Endothelial cell (in vitro differentiated cells): Measurements from ENCODE around the gene AP4M1. TPM values are rescaled to one million over a fixed set of nuclear protein-coding genes. Genes with fewer than 3 reads are reported as not detected.

Experiments used
- DNase-seq: peaks from one replicate; pipeline ENCODE4 v3.0.0; 2021; ENCODE audit warnings: low spot score
- H3K27ac Mint-ChIP-seq: one replicate; pipeline ENCODE4 v1.8.0; 2021; ENCODE audit warnings: mixed read lengths, inconsistent platforms; ENCODE audit not compliant: unreplicated experiment
- H3K27me3 Mint-ChIP-seq: one replicate; pipeline ENCODE4 v1.8.0; 2021; ENCODE audit warnings: mild to moderate bottlenecking, moderate library complexity, mixed read lengths, inconsistent platforms; ENCODE audit not compliant: unreplicated experiment
- H3K36me3 Mint-ChIP-seq: one replicate; pipeline ENCODE4 v1.8.0; 2021; ENCODE audit warnings: mild to moderate bottlenecking, low read depth, mixed read lengths, inconsistent platforms; ENCODE audit not compliant: unreplicated experiment
- H3K4me1 Mint-ChIP-seq: one replicate; pipeline ENCODE4 v1.8.0; 2021; ENCODE audit warnings: mild to moderate bottlenecking, mixed read lengths, inconsistent platforms; ENCODE audit not compliant: unreplicated experiment
- H3K4me3 Mint-ChIP-seq: one replicate; pipeline ENCODE4 v1.8.0; 2021; ENCODE audit warnings: mild to moderate bottlenecking, mixed read lengths, inconsistent platforms; ENCODE audit not compliant: unreplicated experiment
- H3K9me3 Mint-ChIP-seq: one replicate; pipeline ENCODE4 v1.8.0; 2021; ENCODE audit warnings: mixed read lengths, inconsistent platforms; ENCODE audit not compliant: unreplicated experiment
- total RNA-seq: library from RNA; stranded (reverse); fragmentation: NEBNext Ultra II Directional; extraction: Animal tissue kit (Norgen Biotek cat#: 25700); gene quantifications from one replicate; pipeline ENCODE4 v1.2.1, GENCODE V29; 2021; ENCODE audit not compliant: unreplicated experiment
- TF ChIP-seq, protein P1 (sequence below): fragments of 200-600 bp; sonication (generic); IDR thresholded peaks from one replicate; pipeline ENCODE4 v1.5.0; 2021; ENCODE audit warnings: antibody characterized with exemption; ENCODE audit not compliant: unreplicated experiment

Gene AP4M1
- total RNA-seq, 1 donor from 2014 or later: 17.8 TPM

DNA sequence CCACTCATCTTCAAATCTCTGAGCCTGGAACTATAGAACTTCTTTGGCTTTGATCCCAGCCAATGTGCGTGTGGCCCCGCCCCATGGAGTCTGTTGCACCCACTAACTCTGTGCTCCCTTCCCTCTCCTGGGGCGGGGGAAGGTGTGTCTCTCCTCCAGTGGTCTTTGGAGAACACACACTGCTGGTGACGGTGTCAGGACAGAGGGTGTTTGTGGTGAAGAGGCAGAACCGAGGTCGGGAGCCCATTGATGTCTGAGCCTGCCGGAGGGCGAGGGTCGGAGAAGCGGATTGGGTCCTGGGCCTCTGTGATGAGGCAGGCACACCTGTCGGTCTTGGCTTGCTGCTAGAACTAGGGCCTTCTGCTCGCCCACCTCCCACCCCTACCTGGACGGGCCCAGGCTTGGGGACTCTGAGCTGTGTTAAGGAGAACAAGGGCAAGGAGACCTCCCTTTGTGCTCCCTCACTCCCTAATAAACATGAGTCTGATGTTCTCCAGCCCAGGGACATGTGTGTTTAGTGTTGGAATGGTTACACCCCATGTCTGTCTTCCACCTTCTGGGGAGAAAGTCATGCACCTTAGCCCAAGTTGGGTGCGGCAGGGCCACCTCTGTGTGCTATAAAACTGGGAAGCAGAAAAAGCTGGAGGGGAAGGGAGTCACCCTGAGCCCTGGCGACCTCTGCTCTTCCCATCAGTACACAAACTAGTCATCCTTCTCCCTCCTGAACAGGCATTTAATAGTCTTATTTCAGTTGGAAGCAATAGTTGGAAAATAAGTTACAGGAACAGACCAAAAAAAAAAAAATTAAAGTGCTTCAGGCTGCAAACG, 52.5 kb downstream of the AP4M1 start:
- no peaks in the 10 kb centered on the region for H3K9me3 Mint-ChIP-seq
- TF ChIP-seq, protein P1, sequence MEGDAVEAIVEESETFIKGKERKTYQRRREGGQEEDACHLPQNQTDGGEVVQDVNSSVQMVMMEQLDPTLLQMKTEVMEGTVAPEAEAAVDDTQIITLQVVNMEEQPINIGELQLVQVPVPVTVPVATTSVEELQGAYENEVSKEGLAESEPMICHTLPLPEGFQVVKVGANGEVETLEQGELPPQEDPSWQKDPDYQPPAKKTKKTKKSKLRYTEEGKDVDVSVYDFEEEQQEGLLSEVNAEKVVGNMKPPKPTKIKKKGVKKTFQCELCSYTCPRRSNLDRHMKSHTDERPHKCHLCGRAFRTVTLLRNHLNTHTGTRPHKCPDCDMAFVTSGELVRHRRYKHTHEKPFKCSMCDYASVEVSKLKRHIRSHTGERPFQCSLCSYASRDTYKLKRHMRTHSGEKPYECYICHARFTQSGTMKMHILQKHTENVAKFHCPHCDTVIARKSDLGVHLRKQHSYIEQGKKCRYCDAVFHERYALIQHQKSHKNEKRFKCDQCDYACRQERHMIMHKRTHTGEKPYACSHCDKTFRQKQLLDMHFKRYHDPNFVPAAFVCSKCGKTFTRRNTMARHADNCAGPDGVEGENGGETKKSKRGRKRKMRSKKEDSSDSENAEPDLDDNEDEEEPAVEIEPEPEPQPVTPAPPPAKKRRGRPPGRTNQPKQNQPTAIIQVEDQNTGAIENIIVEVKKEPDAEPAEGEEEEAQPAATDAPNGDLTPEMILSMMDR: no peak
- H3K27ac Mint-ChIP-seq: peak overlapping the region; percentile 72
- H3K4me1 Mint-ChIP-seq: peaks cover 34% of the 10 kb centered on the region
- peaks cover 18% of the 10 kb centered on the region for H3K36me3 Mint-ChIP-seq
- peaks cover 9% of the 10 kb centered on the region for H3K27me3 Mint-ChIP-seq
- H3K4me3 Mint-ChIP-seq: peak overlapping the region; percentile 59
- DNase-seq: no peak

DNA sequence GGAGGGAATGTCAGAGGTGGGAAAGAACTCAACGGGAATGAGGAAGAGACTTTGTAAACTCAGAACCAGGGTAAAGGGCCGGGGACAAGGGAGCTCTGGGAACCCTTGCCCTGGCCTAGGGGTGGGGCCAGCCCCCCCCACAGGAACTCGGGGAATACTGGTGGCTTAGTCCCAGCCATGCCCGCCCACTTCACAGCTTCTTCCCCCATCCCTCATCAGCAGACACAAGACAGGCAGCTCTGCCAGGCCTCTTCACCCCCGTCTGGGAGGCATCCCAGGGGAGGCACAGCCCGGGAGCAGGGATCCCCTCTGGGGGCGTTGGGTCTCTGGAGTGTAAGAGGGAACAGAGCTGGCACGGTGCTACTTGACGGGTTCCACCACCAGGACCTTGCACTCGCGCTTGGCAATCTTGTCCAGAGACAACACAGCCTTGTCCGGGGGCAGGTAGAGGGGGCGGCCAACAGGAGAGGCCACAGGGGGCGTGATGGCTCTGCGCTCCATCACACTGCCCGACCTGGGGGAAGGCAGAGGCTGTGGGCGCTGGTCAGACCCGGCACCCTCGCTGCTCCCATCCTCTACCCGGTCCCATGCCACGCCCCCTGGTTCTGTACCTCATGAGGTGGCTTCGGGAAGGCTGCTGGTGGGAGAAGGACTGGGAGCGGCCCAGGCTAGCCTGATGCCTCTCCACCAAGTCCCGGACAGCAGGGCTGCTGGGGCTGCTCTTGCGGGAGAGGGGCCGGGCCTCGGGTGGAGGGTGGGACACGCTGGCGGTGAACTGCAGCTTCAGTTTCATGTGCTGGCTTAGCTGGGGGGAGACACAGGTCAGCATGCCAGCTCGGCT, 53.4 kb downstream of the AP4M1 start:
- peaks cover 13% of the 10 kb centered on the region for H3K27me3 Mint-ChIP-seq
- peaks cover 21% of the 10 kb centered on the region for H3K36me3 Mint-ChIP-seq
- no peak overlapping the region for H3K4me3 Mint-ChIP-seq
- TF ChIP-seq, protein P1: no peak
- H3K4me1 Mint-ChIP-seq: peaks cover 37% of the 10 kb centered on the region
- no peak overlapping the region for H3K27ac Mint-ChIP-seq
- no peak for DNase-seq
- no peaks in the 10 kb centered on the region for H3K9me3 Mint-ChIP-seq

DNA sequence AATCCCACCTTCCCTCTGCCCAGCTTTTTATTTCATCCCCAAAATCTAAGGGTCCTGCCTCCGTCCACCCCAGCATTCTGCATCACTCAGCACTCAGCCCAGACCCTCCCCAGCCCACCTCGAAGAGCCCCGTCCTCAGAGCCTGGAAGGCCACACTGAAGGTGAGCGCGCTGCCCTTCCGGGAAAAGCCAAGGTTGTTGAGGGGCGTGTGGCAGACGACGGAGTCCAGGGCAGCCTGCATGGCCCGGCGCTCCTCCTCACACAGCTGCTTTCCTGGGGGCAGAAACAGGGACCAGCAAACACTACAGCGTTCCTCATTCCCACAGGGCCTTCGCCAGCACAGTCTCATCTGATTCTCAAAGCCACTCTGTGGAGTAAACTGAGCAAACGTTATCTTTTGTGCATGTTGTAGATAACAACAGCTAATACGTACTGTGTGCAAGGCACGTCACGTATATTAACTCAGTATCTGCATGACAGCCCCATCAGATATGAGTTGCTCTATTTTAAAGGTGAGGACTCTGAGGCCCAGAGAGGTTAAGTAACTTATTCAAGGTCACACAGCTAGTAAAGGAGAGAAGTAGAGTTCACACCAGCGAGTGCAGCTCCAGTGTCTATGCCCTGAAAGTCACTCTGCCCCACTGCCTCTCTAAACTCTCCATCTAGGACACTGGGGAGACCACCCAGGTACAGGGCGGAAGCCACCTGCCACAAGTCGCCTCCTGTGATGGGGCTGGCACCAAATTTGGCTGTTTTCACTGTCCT, 54.3 kb downstream of the AP4M1 start:
- Mint-ChIP-seq H3K9me3 (no peaks in the 10 kb centered on the region), H3K27me3 (peaks cover 15% of the 10 kb centered on the region), H3K4me3 (no peak overlapping the region), H3K4me1 (peaks cover 32% of the 10 kb centered on the region), H3K27ac (no peak overlapping the region), H3K36me3 (peaks cover 21% of the 10 kb centered on the region)
- no peak for DNase-seq
- TF ChIP-seq, protein P1: no peak

DNA sequence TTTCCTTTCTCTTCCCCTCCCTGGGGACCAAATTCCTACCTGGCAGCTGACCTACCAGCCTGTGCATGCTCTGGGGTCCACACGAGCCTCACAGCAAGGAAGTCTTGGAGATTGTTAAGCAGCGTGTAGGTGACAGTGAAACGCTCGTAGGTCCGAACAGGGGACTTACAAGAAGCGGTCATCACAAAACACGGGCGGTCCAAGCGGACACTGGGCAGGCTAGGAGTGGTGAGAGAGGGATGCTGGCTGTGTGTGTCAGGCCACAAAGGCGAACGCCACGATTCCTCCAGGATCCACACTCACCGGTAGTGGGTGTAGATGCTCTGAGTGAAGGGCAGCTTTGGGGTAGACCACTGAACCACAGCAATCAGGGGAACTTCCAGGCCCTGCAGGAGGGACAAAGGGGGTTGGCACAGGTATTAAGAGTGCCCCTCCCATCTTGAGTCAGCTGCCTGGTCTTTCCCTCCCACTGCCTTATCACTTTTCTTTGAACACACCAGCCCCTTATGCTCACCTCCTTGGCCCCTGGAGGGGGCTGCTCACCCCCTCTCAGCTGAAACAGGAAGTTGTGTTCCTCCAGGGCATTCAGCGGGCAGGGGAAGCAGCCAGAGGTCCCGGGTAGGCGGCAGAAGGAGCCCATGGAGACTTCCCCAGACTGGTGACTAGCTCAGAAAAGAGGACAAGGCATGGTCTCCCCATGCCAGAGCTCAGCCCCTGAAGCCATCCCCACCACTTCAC, 55.1 kb downstream of the AP4M1 start:
- TF ChIP-seq, protein P1: no peak
- H3K4me1 Mint-ChIP-seq: peaks cover 32% of the 10 kb centered on the region
- no peak for DNase-seq
- H3K27me3 Mint-ChIP-seq: peaks cover 16% of the 10 kb centered on the region
- H3K27ac Mint-ChIP-seq: peak overlapping the region; percentile 9
- H3K9me3 Mint-ChIP-seq: no peaks in the 10 kb centered on the region
- H3K36me3 Mint-ChIP-seq: peaks cover 21% of the 10 kb centered on the region
- peak overlapping the region; percentile 42 for H3K4me3 Mint-ChIP-seq
